GM21447 (cell line): ENCODE data around the gene PNPLA7.
"Not testable (repeated sequence)": the region's sequence is repeated elsewhere in the genome, so short reads cannot be mapped to it uniquely, and the experiment has no call there.

Experiments
- ATAC-seq: cut with Tn5 transposase; IDR thresholded peaks from one replicate; pipeline ENCODE4 v1.9.1; 2021; ENCODE audit not compliant: unreplicated experiment

Gene PNPLA7

DNA sequence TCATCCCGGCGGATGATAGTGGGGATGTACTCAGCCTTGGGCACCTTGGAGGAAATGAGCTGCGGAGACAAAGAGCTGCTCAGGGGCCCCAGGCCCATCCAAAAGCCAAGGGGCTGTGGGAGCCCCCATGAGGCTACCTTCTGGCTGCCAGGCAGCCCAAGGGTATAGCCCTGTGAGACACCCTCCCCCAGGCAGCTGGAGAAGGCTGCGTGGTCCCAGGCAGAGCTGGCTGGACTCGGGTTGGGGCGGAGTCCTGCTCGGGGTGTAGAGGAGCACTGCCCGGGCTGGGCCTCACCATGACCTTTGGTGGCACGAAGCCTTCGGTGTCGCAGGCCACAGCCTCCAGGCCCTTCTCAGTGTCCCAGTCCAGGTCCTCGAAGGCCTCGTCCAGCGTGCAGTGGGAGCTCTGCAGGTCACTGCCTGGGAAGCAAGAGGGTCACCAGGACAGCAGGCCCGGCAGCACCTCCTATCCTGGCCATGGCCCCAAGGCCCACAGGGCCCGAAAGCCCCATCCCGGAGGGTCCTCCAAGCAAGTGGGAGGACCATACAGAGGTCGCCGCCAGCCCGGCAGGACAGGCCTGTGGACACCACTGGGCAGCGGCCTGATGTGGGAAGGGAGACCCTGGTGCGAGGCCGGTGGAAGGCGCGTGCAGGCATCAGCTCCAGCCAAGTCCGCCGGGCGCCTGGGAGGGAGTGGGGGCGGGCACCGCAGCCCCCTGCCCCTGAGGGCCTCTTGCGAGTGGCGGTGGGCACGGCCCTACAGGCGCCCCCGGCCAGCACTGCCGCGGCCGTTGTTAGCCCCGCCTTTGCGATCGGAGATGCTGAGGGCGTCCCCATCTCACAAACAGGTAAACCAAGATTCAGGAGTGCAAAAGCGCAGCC is 97.2 kb downstream of the PNPLA7 start:
- no peak for ATAC-seq

DNA sequence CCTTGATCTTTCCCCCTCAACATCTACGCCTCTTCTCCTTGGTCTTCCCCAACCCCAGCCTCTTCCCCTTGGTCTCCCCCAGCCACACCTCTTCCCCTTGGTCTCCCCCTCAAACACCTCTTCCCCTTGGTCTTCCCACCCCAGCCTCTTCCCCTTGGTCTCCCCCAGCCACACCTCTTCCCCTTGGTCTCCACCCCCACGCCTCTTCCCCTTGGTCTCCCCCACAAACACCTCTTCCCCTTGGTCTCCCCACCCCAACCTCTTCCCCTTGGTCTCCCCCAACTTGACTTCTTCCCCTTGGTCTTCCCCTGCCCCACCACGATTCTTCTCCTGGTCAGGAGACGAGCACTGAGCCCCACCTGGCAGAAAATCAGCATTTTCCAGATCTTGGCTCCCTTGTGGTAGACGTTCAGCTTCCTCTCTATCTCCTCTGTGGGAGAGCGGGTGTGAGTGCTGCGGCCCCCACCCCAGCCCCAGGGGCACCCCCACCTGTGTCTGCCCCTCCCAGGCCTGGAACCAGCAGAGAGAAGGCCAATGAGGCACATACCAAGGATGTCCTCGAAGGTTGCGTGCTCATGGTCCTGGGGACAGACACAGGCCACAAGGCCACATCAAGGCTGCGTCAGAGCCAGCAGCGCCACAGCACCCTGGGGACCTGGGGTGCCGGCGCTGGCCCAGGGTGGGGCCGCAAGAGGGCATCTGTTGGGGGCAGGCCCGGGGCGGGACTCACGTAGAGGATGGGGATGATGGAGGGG is 98.0 kb downstream of the PNPLA7 start:
- ATAC-seq = no peak

DNA sequence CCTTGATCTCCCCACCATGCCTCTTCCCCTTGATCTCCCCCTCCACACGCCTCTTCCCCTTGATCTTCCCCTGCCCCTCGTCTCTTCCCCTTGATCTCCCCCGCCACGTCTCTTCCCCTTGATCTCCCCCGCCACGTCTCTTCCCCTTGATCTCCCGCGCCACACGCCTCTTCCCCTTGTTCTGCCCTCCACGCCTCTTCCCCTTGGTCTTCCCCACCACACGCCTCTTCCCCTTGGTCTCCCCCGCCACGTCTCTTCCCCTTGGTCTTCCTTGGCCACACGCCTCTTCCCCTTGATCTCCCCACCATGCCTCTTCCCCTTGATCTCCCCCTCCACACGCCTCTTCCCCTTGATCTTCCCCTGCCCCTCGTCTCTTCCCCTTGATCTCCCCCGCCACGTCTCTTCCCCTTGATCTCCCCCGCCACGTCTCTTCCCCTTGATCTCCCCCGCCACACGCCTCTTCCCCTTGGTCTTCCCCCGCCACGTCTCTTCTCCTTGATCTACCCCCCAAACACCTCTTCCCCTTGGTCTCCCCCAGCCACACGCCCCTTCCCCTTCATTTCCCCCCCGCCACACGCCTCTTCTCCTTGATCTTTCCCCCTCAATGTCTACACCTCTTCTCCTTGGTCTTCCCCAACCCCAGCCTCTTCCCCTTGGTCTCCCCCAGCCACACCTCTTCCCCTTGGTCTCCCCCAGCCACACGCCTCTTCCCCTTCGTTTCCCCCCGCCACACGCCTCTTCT is 98.8 kb downstream of the PNPLA7 start:
- ATAC-seq = not testable (repeated sequence)

DNA sequence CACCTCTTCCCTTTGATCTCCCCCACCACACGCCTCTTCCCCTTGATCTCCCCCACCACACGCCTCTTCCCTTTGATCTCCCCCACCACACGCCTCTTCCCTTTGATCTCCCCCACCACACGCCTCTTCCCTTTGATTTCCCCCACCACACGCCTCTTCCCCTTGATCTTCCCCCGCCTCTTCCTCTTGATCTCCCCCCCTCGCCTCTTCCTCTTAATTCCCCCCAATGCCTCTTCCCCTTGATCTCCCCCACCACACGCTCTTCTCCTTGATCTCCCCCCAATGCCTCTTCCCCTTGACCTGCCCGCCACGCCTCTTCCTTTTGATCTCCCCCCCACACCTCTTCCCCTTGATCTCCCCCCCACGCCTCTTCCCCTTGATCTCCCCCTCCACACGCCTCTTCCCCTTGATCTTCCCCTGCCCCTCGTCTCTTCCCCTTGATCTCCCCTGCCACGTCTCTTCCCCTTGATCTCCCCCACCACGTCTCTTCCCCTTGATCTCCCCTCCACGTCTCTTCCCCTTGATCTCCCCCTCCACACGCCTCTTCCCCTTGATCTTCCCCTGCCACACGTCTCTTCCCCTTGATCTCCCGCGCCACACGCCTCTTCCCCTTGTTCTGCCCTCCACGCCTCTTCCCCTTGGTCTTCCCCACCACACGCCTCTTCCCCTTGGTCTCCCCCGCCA is 99.5 kb downstream of the PNPLA7 start:
- not testable (repeated sequence) for ATAC-seq

DNA sequence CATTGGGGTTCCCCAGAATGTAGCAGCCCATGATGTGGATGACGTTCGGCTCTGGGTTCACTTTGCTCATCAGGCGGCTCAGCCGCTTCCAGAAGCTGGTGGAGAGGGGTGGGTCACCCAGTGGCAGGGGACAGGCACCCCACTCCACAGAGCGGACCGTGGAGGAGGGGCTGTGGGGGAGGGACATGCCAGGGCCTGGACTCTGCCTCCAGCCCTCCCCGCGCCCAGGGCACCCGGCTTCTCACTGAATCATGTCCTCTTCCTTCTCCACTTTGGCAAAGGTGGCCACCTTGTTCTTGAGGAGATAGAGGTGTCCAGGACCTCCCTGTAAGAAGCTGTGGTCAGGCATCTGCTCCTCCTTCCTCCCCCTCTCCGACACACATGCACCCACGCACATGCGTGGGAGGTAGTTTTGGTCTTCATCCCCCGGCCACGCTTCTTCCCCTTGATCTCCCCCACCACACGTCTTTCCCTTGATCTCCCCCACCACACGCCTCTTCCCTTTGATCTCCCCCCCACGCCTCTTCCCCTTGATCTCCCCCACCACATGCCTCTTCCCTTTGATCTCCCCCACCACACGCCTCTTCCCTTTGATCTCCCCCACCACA is 100.2 kb downstream of the PNPLA7 start:
- ATAC-seq = no peak

DNA sequence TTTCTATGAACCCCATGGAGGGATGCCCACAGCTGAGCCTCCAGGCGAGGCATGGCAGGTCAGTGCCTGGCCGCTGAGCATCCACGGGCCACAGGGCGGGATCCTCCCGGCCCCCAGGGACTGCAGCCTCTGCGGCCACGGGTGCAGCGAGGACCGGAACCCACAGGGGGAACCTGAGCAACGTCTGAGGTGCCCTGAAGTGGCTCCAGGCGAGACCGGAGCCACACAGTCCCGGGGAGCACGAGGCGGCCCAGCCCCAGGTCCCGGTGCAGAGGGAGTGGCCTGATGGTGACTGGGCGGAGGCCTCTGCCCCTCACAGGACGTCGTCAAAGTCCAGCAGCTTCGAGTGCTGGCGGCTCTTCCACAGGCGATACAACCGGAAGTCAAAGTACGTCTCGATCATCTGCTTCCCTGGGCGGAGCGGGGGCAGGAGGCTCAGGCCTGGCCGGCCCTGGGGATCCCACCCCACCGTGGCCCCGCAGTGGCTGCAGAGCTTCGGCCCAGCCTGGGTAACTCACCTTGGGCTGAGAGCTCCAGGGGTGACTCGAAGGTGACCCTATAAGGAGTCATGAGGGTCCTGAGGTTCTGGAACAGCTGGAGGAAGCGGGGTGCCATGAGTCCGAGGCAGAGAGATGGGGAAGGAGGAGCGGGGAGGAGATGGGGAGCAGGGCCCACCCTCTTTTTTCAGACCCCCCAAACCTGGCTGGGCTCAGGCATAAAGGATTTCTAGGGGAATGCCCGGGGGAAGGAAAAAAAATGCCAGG is 100.9 kb downstream of the PNPLA7 start:
- ATAC-seq = no peak

DNA sequence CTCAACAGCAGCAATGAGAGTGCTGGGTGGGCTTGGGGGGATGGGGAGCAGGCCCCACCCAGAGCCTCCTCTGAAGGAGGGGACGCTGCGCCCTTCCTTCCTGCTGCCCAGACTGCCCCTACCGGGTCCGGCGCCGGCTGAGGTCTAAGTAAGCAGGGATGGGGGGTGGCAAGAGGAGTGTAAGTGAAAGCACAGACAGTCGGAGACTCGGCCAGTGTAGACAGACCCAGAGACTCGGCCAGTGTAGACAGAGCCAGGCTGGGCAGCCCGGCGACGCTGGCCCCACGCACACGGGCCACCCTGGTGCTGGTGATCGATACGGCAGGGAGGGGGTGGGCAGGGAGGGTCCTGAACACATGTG is 101.6 kb downstream of the PNPLA7 start:
- ATAC-seq = no peak

DNA sequence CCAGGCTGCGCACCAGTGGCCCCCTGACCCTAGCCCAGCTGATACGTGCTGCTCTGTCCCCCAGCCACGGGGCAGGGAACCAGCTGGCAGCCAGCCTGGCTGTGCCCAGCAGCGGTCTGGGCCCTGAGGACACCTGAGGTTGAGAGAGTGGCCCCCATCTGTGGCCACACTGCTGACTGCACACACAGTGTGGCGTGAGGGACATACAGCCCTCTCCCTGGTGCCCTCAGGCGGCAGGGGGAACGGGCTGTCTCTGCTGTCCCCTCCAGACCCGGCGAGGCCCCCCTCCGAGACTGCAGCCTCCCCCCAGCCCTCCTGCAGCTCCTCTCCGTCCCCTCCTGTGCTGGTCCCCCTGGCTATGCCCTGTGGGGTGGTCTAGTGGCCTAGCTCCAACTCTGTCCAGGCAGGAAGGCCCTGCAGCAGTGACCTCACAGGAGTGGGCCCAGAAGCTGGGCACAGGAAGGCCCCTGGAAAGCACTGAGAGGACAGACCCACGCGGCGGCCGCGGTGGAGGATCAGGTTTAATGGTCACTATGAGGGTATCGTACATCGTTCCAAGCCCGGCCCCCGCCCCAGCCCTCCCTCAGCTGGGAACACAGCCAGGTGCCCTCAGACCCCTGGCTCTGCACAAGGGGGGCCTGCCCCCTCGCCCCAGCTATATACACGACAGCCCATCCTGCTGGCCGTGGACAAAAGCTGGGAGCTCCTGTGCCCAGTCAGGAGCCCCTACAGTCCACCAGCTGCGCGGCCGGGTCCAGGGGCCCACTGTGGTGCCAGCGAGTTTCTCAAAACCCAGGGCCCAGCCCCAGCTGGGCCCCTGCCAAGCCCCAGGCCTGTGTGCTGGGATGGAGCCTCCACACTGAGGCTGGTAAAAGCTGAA is 102.2 kb downstream of the PNPLA7 start:
- no peak for ATAC-seq

DNA sequence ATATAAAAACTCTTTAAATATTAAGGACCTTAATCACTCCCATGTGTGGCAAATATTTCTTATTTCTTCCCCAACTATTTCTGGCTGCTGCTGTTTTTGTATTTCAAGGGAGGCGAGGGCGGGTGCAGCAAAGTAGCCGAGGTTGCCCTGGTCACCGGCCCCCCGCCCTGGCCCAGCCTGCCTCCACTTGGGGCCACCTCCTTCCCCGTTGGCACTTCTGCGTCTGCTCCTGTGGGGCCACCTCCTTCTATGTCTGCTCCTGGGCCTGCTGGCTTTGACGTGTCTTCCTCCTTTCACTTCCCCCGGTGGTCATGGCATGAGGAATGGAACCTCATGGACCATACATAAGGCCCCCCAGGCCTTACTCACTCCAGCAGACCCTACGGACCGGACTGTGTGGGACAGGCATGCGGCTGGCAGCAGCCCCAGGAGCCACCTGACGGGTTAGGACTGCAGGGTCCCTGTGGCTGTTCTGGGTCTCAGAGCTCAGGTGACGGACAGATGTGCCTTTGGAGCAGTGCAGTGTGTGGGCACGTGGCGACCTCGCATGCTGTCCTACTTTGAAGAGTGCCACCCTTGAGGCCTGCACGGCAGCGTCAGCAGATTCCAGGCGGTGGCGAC is 103.2 kb downstream of the PNPLA7 start:
- ATAC-seq = no peak

DNA sequence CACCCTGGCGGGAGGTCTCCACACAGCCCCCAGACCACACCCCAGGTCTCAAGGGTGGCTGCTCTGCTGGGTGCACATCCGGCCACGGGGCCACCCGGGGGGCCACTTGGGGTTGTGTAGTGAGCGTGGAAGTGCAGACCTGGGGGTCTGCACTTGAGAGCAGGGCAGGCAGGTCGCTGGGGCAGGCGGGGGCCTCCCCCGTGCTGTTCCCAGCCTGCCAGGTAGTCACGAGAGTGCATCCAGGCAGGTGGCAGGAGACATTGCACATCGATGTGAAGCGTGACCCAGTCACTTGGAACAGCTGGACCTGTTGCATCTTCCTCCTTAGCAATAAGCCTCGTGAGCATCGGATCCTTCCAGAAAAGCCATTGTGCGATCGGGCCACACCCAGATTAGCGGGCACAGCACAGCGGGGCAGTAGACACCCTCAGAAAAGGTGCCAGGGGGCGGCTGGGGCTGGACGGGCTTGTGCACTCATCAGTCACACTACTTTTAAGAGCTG is 104.2 kb downstream of the PNPLA7 start:
- no peak for ATAC-seq

DNA sequence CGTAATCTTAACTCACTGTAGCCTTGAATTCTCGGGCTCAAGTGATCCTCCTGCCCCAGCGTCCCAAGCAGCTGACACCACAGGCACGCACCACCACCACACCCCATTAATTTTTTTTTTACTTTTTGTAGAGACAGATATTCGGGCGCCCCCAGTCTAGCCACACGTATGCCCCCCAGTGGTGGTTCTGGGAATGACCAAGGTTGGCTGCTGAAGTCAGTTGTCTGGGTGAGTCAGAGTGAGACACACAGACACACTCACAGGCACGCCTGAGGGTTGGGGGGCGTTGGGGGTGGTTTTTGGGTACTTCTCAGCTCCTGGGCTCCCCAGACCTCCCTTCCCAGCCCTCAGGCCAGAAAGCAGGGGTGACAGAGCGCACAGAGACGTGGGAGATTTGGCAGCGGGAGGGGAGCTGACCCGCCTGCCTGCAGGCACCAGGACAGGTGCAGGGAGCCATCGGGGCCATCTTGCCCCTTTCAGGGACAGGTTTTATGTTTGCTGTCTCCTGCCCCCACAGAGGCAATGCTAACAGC is 104.9 kb downstream of the PNPLA7 start:
- peak; percentile 57 for ATAC-seq

DNA sequence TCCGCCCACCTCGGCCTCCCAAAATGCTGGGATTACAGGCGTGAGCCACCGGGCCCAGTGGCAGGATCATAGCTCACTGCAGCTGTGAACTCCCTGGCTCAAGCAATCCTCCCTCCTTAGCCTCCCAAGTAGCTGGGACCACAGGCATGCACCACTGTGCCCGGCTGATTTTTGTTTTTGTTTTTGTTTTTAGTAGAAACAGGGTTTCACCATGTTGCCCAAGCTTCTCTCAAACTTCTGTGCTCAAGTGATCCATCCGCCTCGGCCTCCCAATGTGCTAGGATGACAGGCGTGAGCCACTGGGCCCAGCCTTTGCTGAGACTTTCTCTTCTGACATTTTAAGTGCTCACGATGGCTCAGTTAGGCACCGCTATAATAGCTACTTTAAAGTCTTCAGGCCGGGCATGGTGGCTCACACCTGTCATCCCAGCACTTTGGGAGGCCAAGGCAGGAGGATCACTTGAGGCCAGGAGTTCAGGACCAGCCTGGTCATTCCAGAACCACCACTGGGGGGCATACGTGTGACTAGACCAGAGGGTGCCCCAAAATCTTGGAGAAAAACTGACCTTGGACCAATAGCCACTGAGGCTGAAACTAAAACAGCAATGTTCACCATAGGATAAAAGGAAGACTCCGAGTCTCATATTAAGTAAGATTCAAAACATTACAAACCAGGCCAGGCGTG is 106.0 kb downstream of the PNPLA7 start:
- no peak for ATAC-seq

DNA sequence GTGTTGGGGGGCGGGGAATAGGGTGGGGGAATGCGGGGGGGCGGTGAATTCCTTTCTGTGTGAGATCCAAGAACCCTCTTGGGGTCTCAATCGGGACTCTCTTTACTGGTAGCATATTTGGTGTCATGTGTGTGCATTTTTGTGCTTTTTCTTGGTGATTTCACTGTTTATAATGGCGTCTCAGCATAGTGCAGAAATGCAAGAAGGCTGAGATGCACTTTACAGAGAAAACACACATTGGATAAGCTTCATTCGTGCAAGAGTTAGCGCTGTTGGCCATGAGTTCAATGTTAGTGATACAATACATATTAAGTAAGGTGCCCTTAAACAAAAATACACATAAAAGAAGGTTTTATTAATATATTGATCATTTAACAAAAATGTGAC is 108.3 kb downstream of the PNPLA7 start:
- no peak for ATAC-seq

DNA sequence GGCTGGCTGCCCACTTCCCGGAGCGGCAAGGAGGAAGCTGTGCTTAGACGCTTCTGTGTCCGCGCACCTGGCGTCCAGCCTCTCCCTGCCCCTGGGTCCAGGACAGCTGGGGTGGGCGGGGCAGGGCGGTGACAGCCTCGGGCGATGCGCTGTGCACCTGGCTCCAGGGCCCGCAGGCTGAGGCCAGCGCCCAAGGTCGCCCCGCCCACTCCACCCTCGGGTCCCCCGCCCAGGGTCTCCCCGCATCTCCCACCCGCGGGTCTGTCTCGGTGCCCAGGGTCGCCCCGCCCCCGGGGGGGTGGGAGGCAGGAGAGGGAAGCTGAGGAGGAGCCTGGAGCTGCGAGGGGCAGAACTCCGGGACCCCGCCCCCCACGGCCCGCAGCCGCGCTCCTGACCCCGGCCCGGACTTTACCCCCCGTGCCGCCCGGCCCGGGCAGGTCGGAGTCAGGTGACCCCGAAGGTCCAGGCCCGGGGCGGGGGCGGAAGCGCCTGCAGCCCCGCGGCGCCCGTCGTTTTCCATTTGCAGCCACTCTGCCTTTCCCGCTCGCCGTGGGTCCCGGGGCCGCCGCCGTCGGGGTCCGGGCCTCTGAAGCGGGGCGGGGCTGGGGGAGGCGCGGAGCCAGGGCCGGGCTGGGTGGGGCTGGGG is 108.8 kb downstream of the PNPLA7 start, which contains the start of gene ENTPD8:
ENTPD8 (minus strand) TSS at position 69 of the 646 bp plus-strand sequence. CDS start 3,072 bp downstream, outside the sequence.
- ATAC-seq = no peak

DNA sequence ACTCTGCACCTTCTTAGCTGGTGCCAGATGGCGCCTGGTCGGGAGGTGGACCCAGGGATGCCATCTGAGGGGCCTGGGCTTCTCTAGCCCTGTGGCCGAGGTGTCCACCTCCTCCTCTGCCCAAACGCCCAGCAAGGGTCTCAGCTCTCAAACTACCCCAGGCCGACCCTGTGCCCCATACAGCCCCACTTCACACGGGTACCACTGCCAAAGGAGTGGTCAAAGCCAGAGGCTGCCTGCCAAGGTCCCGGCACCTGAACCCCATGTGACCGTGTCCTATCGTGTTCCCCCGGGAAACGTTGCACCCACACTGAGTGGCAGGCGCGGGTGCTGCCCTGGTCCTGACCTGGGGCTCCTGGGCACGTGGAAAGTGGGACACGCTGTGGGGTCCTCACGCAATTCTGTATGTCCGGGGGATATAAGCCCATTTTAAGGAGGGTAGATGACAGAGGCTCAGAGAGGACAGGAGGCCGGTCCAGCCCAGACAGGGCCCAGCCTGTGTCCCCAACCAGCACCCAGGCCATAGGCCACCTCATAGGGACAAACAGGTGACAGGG is 111.0 kb downstream of the PNPLA7 start:
- no peak for ATAC-seq

DNA sequence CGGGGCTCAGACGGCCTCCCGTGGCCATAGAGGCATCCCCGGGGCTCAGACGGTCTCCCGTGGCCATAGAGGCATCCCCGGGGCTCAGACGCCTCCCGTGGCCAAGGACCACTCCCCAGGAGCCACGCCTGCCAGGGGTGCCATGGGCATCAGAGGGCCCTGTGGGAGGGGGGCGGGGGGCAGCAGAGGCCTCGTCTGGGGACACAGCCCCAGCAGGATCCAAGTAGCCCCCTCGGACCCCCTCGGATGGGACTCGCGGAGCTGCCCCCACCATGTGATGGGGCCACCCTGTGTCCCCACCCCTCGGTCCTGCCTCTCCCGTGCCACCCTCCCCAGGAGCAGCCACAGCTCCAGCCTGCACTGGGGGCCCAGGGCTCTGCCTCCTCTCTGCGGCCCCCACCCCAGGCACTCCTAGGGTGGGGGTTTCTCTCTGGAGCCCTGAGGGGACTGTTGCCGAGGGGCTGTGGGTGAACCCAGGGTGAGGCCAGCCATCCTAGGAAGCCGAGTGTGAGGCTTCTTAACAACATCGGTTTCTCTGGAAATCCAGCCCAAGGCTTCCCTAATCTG is 111.5 kb downstream of the PNPLA7 start:
- no peak for ATAC-seq
